NCI-H2081 (cell line): Measurements from ENCODE around the gene RAB40A.
"Not testable (repeated sequence)": the region's sequence is repeated elsewhere in the genome, so short reads cannot be mapped to it uniquely, and the experiment has no call there.

ENCODE experiments used
- DNase-seq, 2 experiments: peaks; one replicate each; lab custom pipeline; 2025; lab: John Stamatoyannopoulos, UW

Gene RAB40A

GRCh38 chrX:103464072-103464773, 55.1 kb downstream of the RAB40A start:
- DNase-seq, result peak; percentile 11 to 29

GRCh38 chrX:103461156-103461555, 58.1 kb downstream of the RAB40A start:
- DNase-seq, result no peak

GRCh38 chrX:103460001-103460755, 59.1 kb downstream of the RAB40A start:
- DNase-seq, result not testable (repeated sequence)

GRCh38 chrX:103453655-103454054, 65.6 kb downstream of the RAB40A start:
- peak in 1 of 2 experiments; percentile 18 for DNase-seq
